ENCODE measurements around the gene HIRA. TPM values are rescaled to one million over a fixed set of nuclear protein-coding genes. Genes with fewer than 3 reads are reported as not detected.

Gene HIRA
- total RNA-seq, 1 donor from 2014 or later = 29.2 TPM

GRCh38 chr22:19358195-19358594, 73.3 kb downstream of the HIRA start:
- no peak for DNase-seq (ENCODE audit: low spot score)

DNA sequence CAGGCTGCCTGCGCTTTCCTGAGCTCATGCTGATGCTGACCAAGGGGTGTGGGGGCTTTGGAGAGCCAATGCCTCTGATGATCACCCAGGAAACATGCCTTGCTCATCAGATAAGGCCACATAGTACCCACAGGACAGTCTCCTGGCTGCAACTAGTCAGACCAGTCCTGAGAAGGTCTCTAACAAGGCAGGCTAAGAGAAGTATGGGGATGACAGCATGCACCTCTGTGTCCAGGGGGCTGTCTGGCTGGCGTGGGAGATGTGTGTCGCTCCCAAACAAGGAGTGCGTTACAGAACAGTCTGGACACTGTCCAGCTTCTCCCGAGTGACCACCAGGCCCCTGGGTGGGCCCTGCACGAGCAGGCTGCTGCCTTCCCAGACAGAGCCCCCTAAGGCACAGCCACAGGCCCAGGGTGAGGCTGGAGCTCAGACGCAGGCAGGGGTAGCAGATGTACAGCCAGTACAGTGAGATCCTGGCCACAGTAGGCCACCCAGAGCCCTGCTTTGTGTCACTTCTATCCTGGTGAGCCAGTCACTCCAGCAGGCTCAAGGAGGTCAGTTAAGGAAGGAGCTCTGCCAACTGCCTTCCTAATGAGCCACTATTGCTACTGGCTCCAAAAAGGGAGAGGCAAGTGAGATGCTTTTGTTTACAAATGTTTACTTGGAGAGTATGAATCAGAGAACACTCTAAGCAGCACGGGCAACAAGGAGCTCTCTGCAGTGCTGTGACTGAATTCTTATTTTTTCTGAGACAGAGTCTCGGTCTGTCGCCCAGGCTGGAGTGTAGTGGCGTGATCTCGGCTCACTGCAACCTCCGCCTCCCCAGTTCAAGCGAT, 74.0 kb downstream of the HIRA start:
- DNase-seq (ENCODE audit: low spot score) = no peak

DNA sequence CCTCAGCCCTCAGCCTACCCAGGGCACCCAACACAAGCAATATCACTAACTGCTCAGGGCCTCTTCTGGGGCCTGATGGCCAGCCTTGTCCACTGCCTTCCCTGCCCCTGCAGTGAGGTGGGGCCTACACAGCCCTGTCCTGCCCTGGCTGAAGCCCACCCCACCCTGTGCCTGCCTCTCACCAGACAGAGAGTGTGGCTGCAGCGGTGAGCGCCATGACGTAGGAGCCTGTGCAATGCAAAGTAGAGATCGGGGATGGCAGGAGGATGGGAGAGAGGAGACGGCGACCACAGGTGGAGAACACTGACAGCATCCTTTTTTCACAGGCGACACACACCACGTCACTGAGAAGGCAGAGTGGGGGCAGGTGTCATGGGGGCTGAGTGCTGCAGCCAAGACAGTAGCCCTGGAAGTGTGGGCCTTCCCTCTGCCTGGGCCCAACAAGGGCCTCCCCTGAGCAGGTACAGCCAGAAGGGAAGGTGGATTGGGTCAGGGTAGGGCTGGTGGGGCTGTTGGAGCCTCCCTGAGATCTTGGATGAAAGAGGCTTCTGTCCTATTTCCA, 74.7 kb downstream of the HIRA start:
- DNase-seq (ENCODE audit: low spot score) = no peak

GRCh38 chr22:19355413-19356157, 75.9 kb downstream of the HIRA start:
- no peak for DNase-seq (ENCODE audit: low spot score)

GRCh38 chr22:19354201-19354600, 77.3 kb downstream of the HIRA start:
- DNase-seq (ENCODE audit: low spot score) = no peak

GRCh38 chr22:19353363-19354131, 78.0 kb downstream of the HIRA start:
- no peak for DNase-seq (ENCODE audit: low spot score)

DNA sequence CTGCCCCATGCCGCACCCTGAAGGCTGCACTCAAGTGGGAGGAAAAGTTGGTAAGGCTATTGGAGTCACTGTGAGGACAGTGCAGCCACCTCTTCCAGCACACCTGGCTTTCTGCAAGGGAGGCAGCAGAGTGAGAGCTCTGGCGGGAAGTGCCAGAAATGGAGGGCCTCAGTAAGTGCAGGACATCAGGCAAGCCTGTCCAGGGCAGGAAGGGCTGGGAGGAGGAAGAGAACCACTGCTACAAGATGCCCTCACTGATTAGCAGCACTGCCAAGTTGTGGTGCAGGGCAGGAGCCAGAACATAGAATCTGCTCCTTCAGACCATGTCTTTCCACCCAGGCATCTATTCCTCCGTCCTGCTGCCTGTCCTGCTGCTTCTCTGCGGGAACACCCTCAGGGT, 78.8 kb downstream of the HIRA start:
- no peak for DNase-seq (ENCODE audit: low spot score)

DNA sequence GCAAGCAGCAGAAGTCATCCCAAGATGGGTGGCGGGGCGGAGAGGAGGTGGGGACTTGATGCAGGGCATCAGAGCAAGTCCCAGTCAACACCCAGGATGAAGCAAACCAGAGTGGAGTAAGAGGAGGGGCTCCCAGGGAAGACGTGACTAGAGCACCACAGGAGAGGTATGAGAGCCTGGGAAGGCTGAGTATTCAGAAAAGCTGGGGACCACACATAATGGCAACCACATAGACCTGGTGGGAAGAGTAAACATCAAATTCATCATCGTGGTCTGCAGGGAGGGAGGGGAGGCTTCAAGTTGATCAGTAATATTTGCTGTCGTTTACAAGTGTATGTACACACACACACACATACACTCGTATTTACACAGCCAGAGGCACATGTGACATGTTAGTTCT, 79.3 kb downstream of the HIRA start:
- DNase-seq (ENCODE audit: low spot score) = no peak

DNA sequence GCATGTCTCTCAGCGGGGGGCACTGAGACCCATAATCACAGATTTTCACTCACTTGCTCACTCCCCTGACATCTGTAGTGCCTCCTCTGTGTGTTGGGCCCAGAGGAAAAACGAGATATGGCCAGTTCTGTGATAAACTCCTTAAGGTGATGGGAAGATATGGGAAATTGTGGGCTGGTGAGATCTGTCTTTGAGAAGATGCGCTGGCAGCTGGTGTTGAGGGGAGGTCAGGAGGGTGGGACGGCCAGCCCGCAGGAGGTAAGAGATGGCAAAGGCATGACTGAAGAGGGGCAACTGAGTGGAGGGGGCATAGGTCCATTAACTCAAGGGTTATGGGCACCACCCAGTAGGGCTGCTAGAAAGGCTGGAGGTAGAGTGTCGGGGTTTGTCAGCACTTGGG, 79.9 kb downstream of the HIRA start:
- no peak for DNase-seq (ENCODE audit: low spot score)

- no peak for DNase-seq (ENCODE audit: low spot score)
Measured at GRCh38 chr22:19350947-19351346, 80.6 kb downstream of the HIRA start.

GRCh38 chr22:19350476-19350859, 81.1 kb downstream of the HIRA start:
- DNase-seq (ENCODE audit: low spot score) = no peak

DNA sequence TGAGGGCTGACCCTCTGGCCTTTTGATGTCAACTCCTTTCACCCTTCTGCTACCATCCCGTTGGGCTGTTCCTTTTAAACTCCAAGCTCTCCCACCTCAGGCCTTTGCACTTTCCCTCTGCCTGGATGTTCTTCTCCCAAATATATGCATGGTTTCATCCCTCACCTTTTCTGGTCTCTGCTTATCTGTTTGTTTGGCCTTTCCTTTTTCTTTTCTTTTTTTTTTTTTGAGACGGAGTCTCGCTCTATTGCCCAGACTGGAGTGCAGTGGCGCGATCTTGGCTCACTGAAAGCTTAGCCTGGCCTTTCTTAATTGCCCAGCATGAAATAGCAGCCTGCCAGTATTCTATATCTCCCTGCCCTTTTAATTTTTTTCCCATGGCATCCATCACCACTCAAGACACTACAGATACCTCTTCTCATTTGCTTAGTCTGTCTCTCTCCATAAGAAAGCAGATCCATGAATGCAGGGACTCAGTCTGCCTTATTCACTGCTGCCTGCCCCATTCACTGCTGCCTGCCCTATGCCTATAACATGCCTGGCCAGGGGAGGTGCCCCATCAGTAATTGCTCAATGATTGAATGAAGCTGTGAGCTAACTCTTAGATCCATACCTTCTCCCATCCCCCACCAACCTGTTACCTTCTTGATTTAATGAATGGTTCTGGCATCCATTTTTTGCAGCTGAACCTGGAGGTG, 81.6 kb downstream of the HIRA start:
- DNase-seq (ENCODE audit: low spot score) = no peak

GRCh38 chr22:19346677-19347265, 84.8 kb downstream of the HIRA start:
- DNase-seq (ENCODE audit: low spot score) = no peak

DNA sequence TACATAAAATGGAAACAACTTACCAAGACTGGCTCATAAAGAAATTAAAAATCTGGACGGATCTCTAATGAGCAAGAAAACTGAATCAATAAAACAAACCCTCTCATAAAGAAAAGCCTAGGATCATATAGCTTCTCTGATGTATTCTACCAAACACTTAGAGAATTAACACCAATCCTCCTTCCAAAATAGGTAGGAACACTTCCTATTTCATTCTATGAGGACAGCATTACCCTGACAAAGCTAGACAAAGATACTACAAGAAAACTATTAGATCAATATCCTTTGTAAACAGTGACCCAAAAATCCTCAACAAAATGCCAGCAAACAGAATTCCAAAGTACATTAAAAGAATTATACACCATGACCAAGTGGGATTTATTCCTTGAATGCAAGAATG, 87.1 kb downstream of the HIRA start:
- no peak for DNase-seq (ENCODE audit: low spot score)

- DNase-seq (ENCODE audit: low spot score) = no peak
Measured at GRCh38 chr22:19343470-19343869, 88.1 kb downstream of the HIRA start.

- DNase-seq (ENCODE audit: low spot score) = no peak
Measured at GRCh38 chr22:19341500-19341899, 90.0 kb downstream of the HIRA start.

DNA sequence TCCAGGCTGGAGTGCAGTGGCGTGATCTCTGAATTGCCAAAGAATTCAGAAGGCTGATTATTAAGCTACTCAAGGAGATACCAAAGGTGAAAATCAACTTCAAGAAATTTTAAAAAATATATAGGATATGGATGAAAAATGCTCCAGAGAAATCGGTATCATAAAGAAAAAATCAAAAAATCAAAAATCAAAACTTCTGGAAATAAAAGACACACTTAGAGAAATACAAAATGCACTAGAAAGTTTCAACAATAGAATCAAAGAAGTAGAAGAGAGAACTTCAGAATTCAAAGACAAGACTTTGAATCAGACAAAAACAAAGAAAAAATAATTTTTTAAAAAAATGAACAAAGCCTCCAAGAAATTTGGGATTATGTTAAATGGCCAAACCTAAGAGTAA, 94.4 kb downstream of the HIRA start:
- no peak for DNase-seq (ENCODE audit: low spot score)

DNA sequence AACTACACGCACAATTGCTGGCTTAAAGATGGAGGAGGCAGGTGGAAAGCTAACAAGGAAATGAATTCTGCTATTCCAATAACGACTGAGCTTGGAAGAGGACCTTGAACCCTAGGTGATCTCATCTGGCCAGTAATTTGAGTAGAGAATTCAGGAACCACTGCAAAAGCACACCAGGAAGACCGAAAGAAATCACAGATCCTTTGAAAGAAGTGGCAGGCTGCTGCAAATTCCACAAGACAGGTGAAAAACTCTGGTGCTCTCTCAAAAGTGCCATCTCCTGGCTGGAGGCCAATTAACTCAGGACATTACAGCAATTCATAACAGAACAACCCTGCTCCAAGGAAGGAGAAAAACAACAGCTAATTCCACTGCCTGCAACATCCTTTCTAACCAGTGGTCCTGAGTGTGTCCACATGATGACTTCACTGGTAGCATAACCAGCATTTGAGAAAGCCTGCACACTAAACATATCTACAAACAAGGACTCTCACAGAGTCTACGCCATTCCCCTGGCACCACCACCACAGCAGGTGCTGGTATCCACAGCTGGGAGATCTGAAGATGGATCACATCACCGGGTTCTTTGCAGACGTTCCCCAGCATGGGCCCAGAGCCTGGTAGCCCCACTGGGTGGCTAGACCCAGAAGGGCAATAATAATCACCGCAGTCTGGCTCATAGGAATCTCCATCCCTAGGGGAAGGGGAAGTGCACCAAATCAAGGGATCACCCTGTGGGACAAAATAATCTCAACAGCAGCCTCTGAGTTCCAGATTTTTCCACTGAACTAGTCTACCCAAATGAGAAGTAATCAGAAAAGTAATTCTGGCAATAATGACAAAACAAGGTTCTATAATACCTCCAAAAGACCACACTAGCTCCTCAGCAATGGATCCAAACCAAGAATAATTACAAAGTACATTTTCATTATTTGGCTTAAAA, 95.1 kb downstream of the HIRA start:
- DNase-seq (ENCODE audit: low spot score) = no peak

- no peak for DNase-seq (ENCODE audit: low spot score)
Measured at GRCh38 chr22:19331975-19332374, 99.6 kb downstream of the HIRA start.
